ENCODE results near the gene PNRC2.

Gene PNRC2

GRCh38 chr1:23927097-23927496 is 32.5 kb upstream of the PNRC2 start:
- TF ChIP-seq CTCF (conservative IDR thresholded peaks at IDR 0.05; ENCODE audit: control insufficient read depth, insufficient read depth, low read depth, low read length) = no peak
- H3K4me3 ChIP-seq (ENCODE audit: control insufficient read depth, low read depth, low read length) = no peak overlapping the region

GRCh38 chr1:23928789-23929188 is 30.8 kb upstream of the PNRC2 start:
- no peak for TF ChIP-seq CTCF (conservative IDR thresholded peaks at IDR 0.05; ENCODE audit: control insufficient read depth, insufficient read depth, low read depth, low read length)
- no peak for DNase-seq (ENCODE audit: low read depth)

More at GRCh38 chr1:23927097-23927496, 32.5 kb upstream of the PNRC2 start:
- no peak for DNase-seq (ENCODE audit: low read depth)

GRCh38 chr1:23930270-23930669 is 29.4 kb upstream of the PNRC2 start:
- no peak overlapping the region for H3K4me3 ChIP-seq (ENCODE audit: control insufficient read depth, low read depth, low read length)
- no peak for TF ChIP-seq CTCF (conservative IDR thresholded peaks at IDR 0.05; ENCODE audit: control insufficient read depth, insufficient read depth, low read depth, low read length)
- DNase-seq (ENCODE audit: low read depth) = no peak

More at GRCh38 chr1:23928789-23929188, 30.8 kb upstream of the PNRC2 start:
- H3K4me3 ChIP-seq (ENCODE audit: control insufficient read depth, low read depth, low read length) = no peak overlapping the region

- DNase-seq (ENCODE audit: low read depth) = peak; percentile 75
- no peak overlapping the region for H3K4me3 ChIP-seq (ENCODE audit: control insufficient read depth, low read depth, low read length)
- no peak for TF ChIP-seq CTCF (conservative IDR thresholded peaks at IDR 0.05; ENCODE audit: control insufficient read depth, insufficient read depth, low read depth, low read length)
Measured at GRCh38 chr1:23930861-23931490, 28.7 kb upstream of the PNRC2 start.

- no peak for TF ChIP-seq CTCF (conservative IDR thresholded peaks at IDR 0.05; ENCODE audit: control insufficient read depth, insufficient read depth, low read depth, low read length)
- no peak for DNase-seq (ENCODE audit: low read depth)
Measured at GRCh38 chr1:23931491-23931880, 28.1 kb upstream of the PNRC2 start.

GRCh38 chr1:23936481-23937176 is 23.0 kb upstream of the PNRC2 start:
- no peak for DNase-seq (ENCODE audit: low read depth)
- H3K4me3 ChIP-seq (ENCODE audit: control insufficient read depth, low read depth, low read length) = no peak overlapping the region
- no peak for TF ChIP-seq CTCF (conservative IDR thresholded peaks at IDR 0.05; ENCODE audit: control insufficient read depth, insufficient read depth, low read depth, low read length)

More at GRCh38 chr1:23931491-23931880, 28.1 kb upstream of the PNRC2 start:
- no peak overlapping the region for H3K4me3 ChIP-seq (ENCODE audit: control insufficient read depth, low read depth, low read length)
